Prostate gland (tissue), 2 donors: ENCODE data around the gene BNIP3.

Experiments used
- CTCF ChIP-seq, 4 experiments: fragments of 200-600 bp in 2 of 4; fragments of 450-650 bp in 2 of 4; sonication (generic) in 2 of 4; IDR thresholded peaks; 1 replicate in 3 of 4; 2 replicates in 1 of 4; pipeline ENCODE4 v1.5.1; 2016 to 2019; ENCODE audit warnings: antibody characterized with exemption in 4 of 4, mild to moderate bottlenecking in 2 of 4, moderate library complexity in 2 of 4
- POLR2A ChIP-seq: fragments of 450-650 bp; IDR thresholded peaks from one replicate; pipeline ENCODE4 v1.6.1; 2016; ENCODE audit warnings: antibody characterized with exemption, mild to moderate bottlenecking
- POLR2AphosphoS5 ChIP-seq: sonication (generic); formaldehyde crosslinking; IDR thresholded peaks from one replicate; pipeline ENCODE4 v1.6.1; 2017; ENCODE audit warnings: antibody characterized with exemption

GRCh38 chr10:132020456-132020855, 38.7 kb upstream of the BNIP3 start:
- TF ChIP-seq CTCF (IDR thresholded peaks at IDR 0.05) = no peak
- TF ChIP-seq POLR2A = no peak
- TF ChIP-seq POLR2AphosphoS5 = no peak
